CD4-positive, alpha-beta T cell treated with Interleukin-6 at 100 ng/mL for 8 hours (primary cell): ENCODE results near the gene ACTN1.
"Not testable (repeated sequence)": the region's sequence is repeated elsewhere in the genome, so short reads cannot be mapped to it uniquely, and the experiment has no call there.

Experiments
- DNase-seq: peaks from one replicate; pipeline ENCODE4 v3.0.0-alpha.2; 2020; ENCODE audit warnings: mixed read lengths, low spot score

Gene ACTN1

GRCh38 chr14:68986926-68987652 lies 8.0 kb upstream of the ACTN1 start:
- no peak for DNase-seq

- no peak for DNase-seq
Measured at GRCh38 chr14:68986225-68986624, 7.1 kb upstream of the ACTN1 start.

- no peak for DNase-seq
Measured at GRCh38 chr14:68984686-68985085, 5.6 kb upstream of the ACTN1 start.

- DNase-seq, result no peak
Measured at GRCh38 chr14:68983191-68983590, 4.1 kb upstream of the ACTN1 start.

- no peak for DNase-seq
Measured at GRCh38 chr14:68982581-68982980, 3.5 kb upstream of the ACTN1 start.

- no peak for DNase-seq
Measured at GRCh38 chr14:68981539-68981976, 2.5 kb upstream of the ACTN1 start.

GRCh38 chr14:68981139-68981538 lies 2.0 kb upstream of the ACTN1 start:
- DNase-seq, result no peak

- DNase-seq, result no peak
Measured at GRCh38 chr14:68979722-68980451, 785 bp upstream of the ACTN1 start.

GRCh38 chr14:68978172-68978911 lies 760 bp downstream of the ACTN1 start:
- no peak for DNase-seq

GRCh38 chr14:68977718-68978171 lies 1.4 kb downstream of the ACTN1 start:
- peak; percentile 58 for DNase-seq

GRCh38 chr14:68977180-68977717 lies 1.9 kb downstream of the ACTN1 start:
- no peak for DNase-seq

- DNase-seq, result no peak
Measured at GRCh38 chr14:68976160-68977067, 2.7 kb downstream of the ACTN1 start.

- DNase-seq, result no peak
Measured at GRCh38 chr14:68975667-68976066, 3.4 kb downstream of the ACTN1 start.

GRCh38 chr14:68974759-68975347 lies 4.2 kb downstream of the ACTN1 start:
- DNase-seq, result no peak

- no peak for DNase-seq
Measured at GRCh38 chr14:68973639-68974038, 5.5 kb downstream of the ACTN1 start.

- DNase-seq, result not testable (repeated sequence)
Measured at GRCh38 chr14:68973219-68973565, 5.9 kb downstream of the ACTN1 start.

- no peak for DNase-seq
Measured at GRCh38 chr14:68972507-68973218, 6.4 kb downstream of the ACTN1 start.

- no peak for DNase-seq
Measured at GRCh38 chr14:68971411-68972035, 7.6 kb downstream of the ACTN1 start.

GRCh38 chr14:68970736-68971135 lies 8.4 kb downstream of the ACTN1 start:
- DNase-seq, result no peak

GRCh38 chr14:68970038-68970612 lies 9.0 kb downstream of the ACTN1 start:
- peak; percentile 76 for DNase-seq
